HEK293 (cell line): ENCODE measurements around the gene MELK.

ENCODE experiments used
- CTCF ChIA-PET: fragments of 350-600 bp; formaldehyde crosslinking; extraction: SDS; loops from one replicate; lab custom pipeline; 2021; ENCODE audit warnings: antibody characterized with exemption; lab: Yijun Ruan, JAX
- POLR2A ChIA-PET: fragments of 300-600 bp; formaldehyde crosslinking; extraction: SDS; loops from one replicate; lab custom pipeline; 2020; ENCODE audit warnings: antibody characterized with exemption, inconsistent platforms; lab: Yijun Ruan, JAX
- H3K27ac ChIP-seq: fragments of 200-500 bp; sonication (Bioruptor generic); 2 replicates; pipeline ENCODE4 v1.5.1; 2014; ENCODE audit warnings: low read depth, low read length, control low read depth, inconsistent platforms; ENCODE audit errors: extremely low read depth
- H3K36me3 ChIP-seq, 2 experiments: fragments of 200-500 bp in 1 of 2; sonication (Bioruptor generic) in 1 of 2; 1 replicate in 1 of 2; 2 replicates in 1 of 2; pipeline ENCODE4 v1.5.1; 2014 to 2017; ENCODE audit warnings: inconsistent platforms in 2 of 2, low read length in 2 of 2; ENCODE audit not compliant: control insufficient read depth in 2 of 2, insufficient read depth in 1 of 2
- H3K4me1 ChIP-seq: fragments of 200-500 bp; sonication (Bioruptor generic); 2 replicates; pipeline ENCODE4 v1.5.1; 2014; ENCODE audit warnings: mild to moderate bottlenecking, low read length, inconsistent platforms; ENCODE audit not compliant: control insufficient read depth, insufficient read depth
- H3K4me3 ChIP-seq: 2 replicates; pipeline ENCODE4 v1.5.1; 2011; ENCODE audit warnings: low read depth, mild to moderate bottlenecking, control low read depth, low read length, moderate library complexity
- H3K9me3 ChIP-seq: fragments of 200-500 bp; sonication (Bioruptor generic); 2 replicates; pipeline ENCODE4 v1.5.1; 2014; ENCODE audit warnings: low read depth, low read length, inconsistent platforms; ENCODE audit not compliant: control insufficient read depth, insufficient read depth
- EGR2 ChIP-seq: fragments of 450-650 bp; formaldehyde crosslinking; IDR thresholded peaks from 2 replicates; pipeline ENCODE4 v1.5.1; 2016; ENCODE audit warnings: low read depth, missing biosample characterization, missing genetic modification characterization
- KLF10 ChIP-seq: fragments of 450-650 bp; IDR thresholded peaks from 2 replicates; pipeline ENCODE4 v1.5.1; 2018; ENCODE audit warnings: missing biosample characterization, mild to moderate bottlenecking, missing genetic modification characterization
- SETDB1 ChIP-seq: IDR thresholded peaks from one replicate; pipeline ENCODE4 v1.6.1; 2017; ENCODE audit warnings: mild to moderate bottlenecking, low read length, moderate library complexity, mixed read lengths; ENCODE audit not compliant: insufficient read length
- ZBTB48 ChIP-seq: fragments of 450-650 bp; formaldehyde crosslinking; IDR thresholded peaks from 2 replicates; pipeline ENCODE4 v1.5.1; 2016; ENCODE audit warnings: missing biosample characterization, missing genetic modification characterization
- ZFHX2 ChIP-seq: fragments of 450-650 bp; formaldehyde crosslinking; conservative IDR thresholded peaks from 2 replicates; pipeline ENCODE4 v1.5.1; 2016; ENCODE audit warnings: missing biosample characterization, missing genetic modification characterization
- ZFP37 ChIP-seq: fragments of 450-650 bp; formaldehyde crosslinking; IDR thresholded peaks from 2 replicates; pipeline ENCODE4 v1.5.1; 2016; ENCODE audit warnings: missing biosample characterization, missing genetic modification characterization
- ZFP69B ChIP-seq: fragments of 450-650 bp; formaldehyde crosslinking; IDR thresholded peaks from 2 replicates; pipeline ENCODE4 v1.5.1; 2016; ENCODE audit warnings: missing biosample characterization, missing genetic modification characterization
- ZNF140 ChIP-seq: fragments of 450-650 bp; formaldehyde crosslinking; IDR thresholded peaks from 2 replicates; pipeline ENCODE4 v1.5.1; 2016; ENCODE audit warnings: missing biosample characterization, missing genetic modification characterization
- ZNF146 ChIP-seq: fragments of 450-650 bp; formaldehyde crosslinking; IDR thresholded peaks from 2 replicates; pipeline ENCODE4 v1.5.1; 2016; ENCODE audit warnings: missing biosample characterization, missing genetic modification characterization
- ZNF16 ChIP-seq: fragments of 450-650 bp; formaldehyde crosslinking; IDR thresholded peaks from 2 replicates; pipeline ENCODE4 v1.5.1; 2016; ENCODE audit warnings: low read depth, missing biosample characterization, missing genetic modification characterization
- ZNF23 ChIP-seq: fragments of 450-650 bp; formaldehyde crosslinking; IDR thresholded peaks from 2 replicates; pipeline ENCODE4 v1.5.1; 2016; ENCODE audit warnings: missing biosample characterization, missing genetic modification characterization, borderline replicate concordance
- ZNF266 ChIP-seq: fragments of 450-650 bp; formaldehyde crosslinking; IDR thresholded peaks from 2 replicates; pipeline ENCODE4 v1.5.1; 2016; ENCODE audit warnings: missing biosample characterization, missing genetic modification characterization, low read depth
- ZNF274 ChIP-seq, 2 experiments: fragments of 200-500 bp in 1 of 2; fragments of 450-650 bp in 1 of 2; sonication (Bioruptor generic) in 1 of 2; formaldehyde crosslinking in 1 of 2; IDR thresholded peaks; 2 replicates each; pipeline versions ENCODE4 v1.5.1 to v1.6.1; 2014 to 2016; ENCODE audit warnings: borderline replicate concordance in 1 of 2, inconsistent platforms in 1 of 2, low read length in 1 of 2, missing biosample characterization in 1 of 2, missing genetic modification characterization in 1 of 2
- ZNF433 ChIP-seq: fragments of 450-650 bp; formaldehyde crosslinking; IDR thresholded peaks from 2 replicates; pipeline ENCODE4 v1.5.1; 2016; ENCODE audit warnings: missing biosample characterization, missing genetic modification characterization, low read depth
- ZNF501 ChIP-seq: fragments of 450-650 bp; formaldehyde crosslinking; IDR thresholded peaks from 2 replicates; pipeline ENCODE4 v1.5.1; 2016; ENCODE audit warnings: missing biosample characterization, missing genetic modification characterization
- ZNF670 ChIP-seq: fragments of 450-650 bp; formaldehyde crosslinking; IDR thresholded peaks from 2 replicates; pipeline ENCODE4 v1.5.1; 2016; ENCODE audit warnings: missing biosample characterization, missing genetic modification characterization, low read depth
- TF ChIP-seq, protein P1 (sequence below): fragments of 450-650 bp; formaldehyde crosslinking; IDR thresholded peaks from 2 replicates; pipeline ENCODE4 v1.5.1; 2016; ENCODE audit warnings: missing biosample characterization, missing genetic modification characterization
- TF ChIP-seq, protein P2 (sequence below): fragments of 450-650 bp; formaldehyde crosslinking; IDR thresholded peaks from 2 replicates; pipeline ENCODE4 v1.5.1; 2016; ENCODE audit warnings: missing biosample characterization, missing genetic modification characterization, low read depth
- TF ChIP-seq, protein P3 (sequence below): fragments of 450-650 bp; formaldehyde crosslinking; IDR thresholded peaks from 2 replicates; pipeline ENCODE4 v1.5.1; 2016; ENCODE audit warnings: missing biosample characterization, missing genetic modification characterization
- TF ChIP-seq, protein P4 (sequence below): fragments of 450-650 bp; formaldehyde crosslinking; IDR thresholded peaks from 2 replicates; pipeline ENCODE4 v1.5.1; 2016; ENCODE audit warnings: missing biosample characterization, missing genetic modification characterization
- TF ChIP-seq, protein P5 (sequence below): fragments of 450-650 bp; formaldehyde crosslinking; IDR thresholded peaks from 2 replicates; pipeline ENCODE4 v1.5.1; 2016; ENCODE audit warnings: missing biosample characterization, missing genetic modification characterization, low read depth

Gene MELK

DNA sequence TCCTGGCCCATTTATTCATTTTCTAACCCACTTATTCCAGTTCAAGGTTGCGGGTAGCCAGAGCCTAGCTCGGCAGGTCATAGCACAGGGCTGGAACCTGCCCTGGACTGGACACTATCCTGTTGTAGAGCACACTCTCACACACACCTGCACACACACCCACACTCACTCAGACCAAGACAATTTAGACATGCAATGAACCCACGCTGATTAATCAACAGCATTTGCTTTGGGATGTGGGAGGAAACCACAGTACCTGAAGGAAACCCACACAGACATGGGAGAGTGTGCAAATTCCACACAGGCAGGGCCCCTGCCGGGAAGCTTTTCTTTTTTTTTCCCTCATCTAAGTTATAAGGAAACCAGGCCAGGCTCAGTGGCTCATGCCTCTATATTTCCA lies 34.8 kb upstream of the MELK start:
- Histone ChIP-seq H3K4me3 (no peak overlapping the region), H3K9me3 (no peaks in the 10 kb centered on the region), H3K36me3 (no peaks in the 10 kb centered on the region), H3K27ac (no peak overlapping the region), H3K4me1 (no peaks in the 10 kb centered on the region)
- TF ChIP-seq, protein P1, sequence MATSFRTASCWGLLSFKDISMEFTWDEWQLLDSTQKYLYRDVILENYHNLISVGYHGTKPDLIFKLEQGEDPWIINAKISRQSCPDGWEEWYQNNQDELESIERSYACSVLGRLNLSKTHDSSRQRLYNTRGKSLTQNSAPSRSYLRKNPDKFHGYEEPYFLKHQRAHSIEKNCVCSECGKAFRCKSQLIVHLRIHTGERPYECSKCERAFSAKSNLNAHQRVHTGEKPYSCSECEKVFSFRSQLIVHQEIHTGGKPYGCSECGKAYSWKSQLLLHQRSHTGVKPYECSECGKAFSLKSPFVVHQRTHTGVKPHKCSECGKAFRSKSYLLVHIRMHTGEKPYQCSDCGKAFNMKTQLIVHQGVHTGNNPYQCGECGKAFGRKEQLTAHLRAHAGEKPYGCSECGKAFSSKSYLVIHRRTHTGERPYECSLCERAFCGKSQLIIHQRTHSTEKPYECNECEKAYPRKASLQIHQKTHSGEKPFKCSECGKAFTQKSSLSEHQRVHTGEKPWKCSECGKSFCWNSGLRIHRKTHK (tag by site-specific recombination), result no peak
- no peak for TF ChIP-seq ZNF266 (tag by site-specific recombination)
- TF ChIP-seq, protein P2, sequence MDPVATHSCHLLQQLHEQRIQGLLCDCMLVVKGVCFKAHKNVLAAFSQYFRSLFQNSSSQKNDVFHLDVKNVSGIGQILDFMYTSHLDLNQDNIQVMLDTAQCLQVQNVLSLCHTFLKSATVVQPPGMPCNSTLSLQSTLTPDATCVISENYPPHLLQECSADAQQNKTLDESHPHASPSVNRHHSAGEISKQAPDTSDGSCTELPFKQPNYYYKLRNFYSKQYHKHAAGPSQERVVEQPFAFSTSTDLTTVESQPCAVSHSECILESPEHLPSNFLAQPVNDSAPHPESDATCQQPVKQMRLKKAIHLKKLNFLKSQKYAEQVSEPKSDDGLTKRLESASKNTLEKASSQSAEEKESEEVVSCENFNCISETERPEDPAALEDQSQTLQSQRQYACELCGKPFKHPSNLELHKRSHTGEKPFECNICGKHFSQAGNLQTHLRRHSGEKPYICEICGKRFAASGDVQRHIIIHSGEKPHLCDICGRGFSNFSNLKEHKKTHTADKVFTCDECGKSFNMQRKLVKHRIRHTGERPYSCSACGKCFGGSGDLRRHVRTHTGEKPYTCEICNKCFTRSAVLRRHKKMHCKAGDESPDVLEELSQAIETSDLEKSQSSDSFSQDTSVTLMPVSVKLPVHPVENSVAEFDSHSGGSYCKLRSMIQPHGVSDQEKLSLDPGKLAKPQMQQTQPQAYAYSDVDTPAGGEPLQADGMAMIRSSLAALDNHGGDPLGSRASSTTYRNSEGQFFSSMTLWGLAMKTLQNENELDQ (tag by site-specific recombination), result no peak
- TF ChIP-seq ZFP37 (tag by site-specific recombination), result no peak
- no peak for TF ChIP-seq ZNF16 (tag by site-specific recombination)
- TF ChIP-seq ZFHX2 (tag by site-specific recombination), result peak; percentile 73
- no peak for TF ChIP-seq ZNF23 (tag by site-specific recombination)
- TF ChIP-seq ZFP69B (tag by site-specific recombination), result no peak
- no peak for TF ChIP-seq SETDB1
- TF ChIP-seq ZNF433 (tag by site-specific recombination), result no peak
- no peak for TF ChIP-seq ZNF274 (IDR thresholded peaks at IDR 0.05; ENCODE audit: low read length)
- no peak for TF ChIP-seq ZNF274 (tag by site-specific recombination; IDR thresholded peaks at IDR 0.05; ENCODE audit: borderline replicate concordance)
- TF ChIP-seq KLF10 (tag by site-specific recombination), result no peak
- TF ChIP-seq EGR2 (tag by site-specific recombination), result peak; percentile 90
- no peak for TF ChIP-seq ZNF146
- CTCF ChIA-PET, result interaction anchor here (0.6 kb wide), 1 partner anchor 163 kb away, joined by 3 read pairs; no protein-coding TSS in a partner anchor
- POLR2A ChIA-PET, result no interaction called here

DNA sequence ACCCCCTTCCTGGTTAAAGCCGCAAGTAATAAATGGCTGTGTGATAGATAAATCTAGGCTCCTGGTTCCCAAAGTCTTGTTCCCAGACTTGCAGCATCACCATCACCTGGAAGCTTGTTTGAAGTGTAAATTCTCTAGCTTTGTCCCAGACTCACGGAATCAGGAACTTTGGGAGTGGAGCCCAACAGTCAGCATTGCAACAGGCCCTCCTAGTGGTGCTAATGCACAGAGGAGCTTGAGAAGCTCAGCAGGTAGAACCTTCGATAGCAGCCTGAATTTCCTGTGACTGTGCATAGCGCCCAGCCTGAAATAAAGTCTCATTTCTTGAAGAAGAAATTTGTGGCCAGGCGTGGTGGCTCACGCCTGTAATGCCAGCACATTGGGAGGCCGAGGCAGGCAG lies 30.3 kb upstream of the MELK start:
- no peak overlapping the region for H3K4me3 ChIP-seq
- H3K36me3 ChIP-seq, result no peaks in the 10 kb centered on the region
- CTCF ChIA-PET, result no interaction called here
- H3K27ac ChIP-seq, result no peak overlapping the region
- no peaks in the 10 kb centered on the region for H3K4me1 ChIP-seq
- TF ChIP-seq, protein P3, sequence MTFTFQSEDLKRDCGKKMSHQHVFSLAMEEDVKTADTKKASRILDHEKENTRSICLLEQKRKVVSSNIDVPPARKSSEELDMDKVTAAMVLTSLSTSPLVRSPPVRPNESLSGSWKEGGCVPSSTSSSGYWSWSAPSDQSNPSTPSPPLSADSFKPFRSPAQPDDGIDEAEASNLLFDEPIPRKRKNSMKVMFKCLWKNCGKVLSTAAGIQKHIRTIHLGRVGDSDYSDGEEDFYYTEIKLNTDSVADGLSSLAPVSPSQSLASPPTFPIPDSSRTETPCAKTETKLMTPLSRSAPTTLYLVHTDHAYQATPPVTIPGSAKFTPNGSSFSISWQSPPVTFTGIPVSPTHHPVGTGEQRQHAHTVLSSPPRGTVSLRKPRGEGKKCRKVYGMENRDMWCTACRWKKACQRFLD (tag by site-specific recombination), result no peak
- TF ChIP-seq ZNF140 (tag by site-specific recombination) (no peak), ZNF670 (tag by site-specific recombination) (no peak), ZNF266 (tag by site-specific recombination) (no peak), ZNF501 (no peak), ZBTB48 (tag by site-specific recombination) (no peak)
- TF ChIP-seq, protein P4, sequence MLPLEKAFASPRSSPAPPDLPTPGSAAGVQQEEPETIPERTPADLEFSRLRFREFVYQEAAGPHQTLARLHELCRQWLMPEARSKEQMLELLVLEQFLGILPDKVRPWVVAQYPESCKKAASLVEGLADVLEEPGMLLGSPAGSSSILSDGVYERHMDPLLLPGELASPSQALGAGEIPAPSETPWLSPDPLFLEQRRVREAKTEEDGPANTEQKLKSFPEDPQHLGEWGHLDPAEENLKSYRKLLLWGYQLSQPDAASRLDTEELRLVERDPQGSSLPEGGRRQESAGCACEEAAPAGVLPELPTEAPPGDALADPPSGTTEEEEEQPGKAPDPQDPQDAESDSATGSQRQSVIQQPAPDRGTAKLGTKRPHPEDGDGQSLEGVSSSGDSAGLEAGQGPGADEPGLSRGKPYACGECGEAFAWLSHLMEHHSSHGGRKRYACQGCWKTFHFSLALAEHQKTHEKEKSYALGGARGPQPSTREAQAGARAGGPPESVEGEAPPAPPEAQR, result no peak
- TF ChIP-seq, protein P5, sequence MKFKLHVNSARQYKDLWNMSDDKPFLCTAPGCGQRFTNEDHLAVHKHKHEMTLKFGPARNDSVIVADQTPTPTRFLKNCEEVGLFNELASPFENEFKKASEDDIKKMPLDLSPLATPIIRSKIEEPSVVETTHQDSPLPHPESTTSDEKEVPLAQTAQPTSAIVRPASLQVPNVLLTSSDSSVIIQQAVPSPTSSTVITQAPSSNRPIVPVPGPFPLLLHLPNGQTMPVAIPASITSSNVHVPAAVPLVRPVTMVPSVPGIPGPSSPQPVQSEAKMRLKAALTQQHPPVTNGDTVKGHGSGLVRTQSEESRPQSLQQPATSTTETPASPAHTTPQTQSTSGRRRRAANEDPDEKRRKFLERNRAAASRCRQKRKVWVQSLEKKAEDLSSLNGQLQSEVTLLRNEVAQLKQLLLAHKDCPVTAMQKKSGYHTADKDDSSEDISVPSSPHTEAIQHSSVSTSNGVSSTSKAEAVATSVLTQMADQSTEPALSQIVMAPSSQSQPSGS (tag by site-specific recombination), result no peak
- TF ChIP-seq, all 188 proteins: peak for 0
- POLR2A ChIA-PET, result no interaction called here
- no peaks in the 10 kb centered on the region for H3K9me3 ChIP-seq
